HG02678 (cell line): ENCODE data around the gene MYOZ1.

Experiments used
- ATAC-seq: cut with Tn5 transposase; IDR thresholded peaks from one replicate; pipeline ENCODE4 v1.9.1; 2021; ENCODE audit warnings: mild to moderate bottlenecking, moderate library complexity; ENCODE audit not compliant: unreplicated experiment

MYOZ1 gene

GRCh38 chr10:73601486-73601921 is 39.8 kb downstream of the MYOZ1 start:
- no peak for ATAC-seq

GRCh38 chr10:73597346-73597745 is 43.9 kb downstream of the MYOZ1 start:
- no peak for ATAC-seq

- no peak for ATAC-seq
These were observed 47.5 kb downstream of the MYOZ1 start for GRCh38 chr10:73593812-73594211.

GRCh38 chr10:73593110-73593509 is 48.2 kb downstream of the MYOZ1 start:
- ATAC-seq: no peak

GRCh38 chr10:73591935-73592699 is 49.2 kb downstream of the MYOZ1 start:
- no peak for ATAC-seq

- ATAC-seq: no peak
These were observed 50.1 kb downstream of the MYOZ1 start, which contains the start of gene USP54 for GRCh38 chr10:73590881-73591799. Gene USP54, minus strand, starts transcription at chr10:73591342. Its CDS starts 15,684 bp downstream, at chr10:73575658.

GRCh38 chr10:73589563-73590126 is 51.6 kb downstream of the MYOZ1 start:
- no peak for ATAC-seq

GRCh38 chr10:73588656-73589055 is 52.6 kb downstream of the MYOZ1 start:
- ATAC-seq: no peak

- no peak for ATAC-seq
These were observed 54.7 kb downstream of the MYOZ1 start for GRCh38 chr10:73586583-73586984.

- no peak for ATAC-seq
These were observed 55.9 kb downstream of the MYOZ1 start for GRCh38 chr10:73585327-73585726.

GRCh38 chr10:73584737-73585136 is 56.5 kb downstream of the MYOZ1 start:
- ATAC-seq: no peak

- no peak for ATAC-seq
These were observed 59.4 kb downstream of the MYOZ1 start for GRCh38 chr10:73581918-73582317.
